Lower leg skin (tissue), 3 donors: ENCODE measurements around the gene MT1X.

Experiments used
- CTCF ChIP-seq, 3 donors: fragments of 450-650 bp; IDR thresholded peaks; one replicate each; pipeline ENCODE4 v1.5.1; 2016; ENCODE audit warnings: antibody characterized with exemption in 3 of 3, mild to moderate bottlenecking in 3 of 3, moderate library complexity in 2 of 3
- POLR2A ChIP-seq, 2 donors: fragments of 450-650 bp; IDR thresholded peaks; one replicate each; pipeline ENCODE4 v1.6.1; 2016 to 2017; ENCODE audit warnings: antibody characterized with exemption in 2 of 2, mild to moderate bottlenecking in 1 of 2, moderate library complexity in 1 of 2

DNA sequence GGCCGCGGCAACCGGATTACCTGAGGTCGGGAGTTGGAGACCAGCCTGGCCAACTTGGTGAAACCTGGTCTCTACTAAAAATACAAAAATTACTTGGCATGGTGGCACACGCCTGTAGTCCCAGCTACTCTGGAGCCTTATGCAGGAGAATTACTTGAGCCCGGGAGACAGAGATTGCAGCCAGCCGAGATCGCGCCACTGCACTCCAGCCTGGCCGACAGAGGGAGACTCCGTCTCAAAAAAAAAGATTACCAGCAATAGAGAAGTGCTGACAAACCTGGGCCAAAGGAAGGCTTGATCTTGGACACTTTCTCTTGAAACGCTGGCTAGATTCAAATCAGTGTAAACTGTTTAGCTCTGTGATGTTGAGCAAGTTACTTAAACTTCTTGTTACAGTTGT, 8.3 kb upstream of the MT1X start:
- no peak for TF ChIP-seq CTCF (IDR thresholded peaks at IDR 0.05)
- TF ChIP-seq POLR2A (IDR thresholded peaks at IDR 0.05): no peak
